Measurements from ENCODE around the gene ECM2. TPM values are rescaled to one million over a fixed set of nuclear protein-coding genes. Genes with fewer than 3 reads are reported as not detected.

Gene ECM2
- total RNA-seq, 1 donor from 2014 or later: 8.2 TPM

DNA sequence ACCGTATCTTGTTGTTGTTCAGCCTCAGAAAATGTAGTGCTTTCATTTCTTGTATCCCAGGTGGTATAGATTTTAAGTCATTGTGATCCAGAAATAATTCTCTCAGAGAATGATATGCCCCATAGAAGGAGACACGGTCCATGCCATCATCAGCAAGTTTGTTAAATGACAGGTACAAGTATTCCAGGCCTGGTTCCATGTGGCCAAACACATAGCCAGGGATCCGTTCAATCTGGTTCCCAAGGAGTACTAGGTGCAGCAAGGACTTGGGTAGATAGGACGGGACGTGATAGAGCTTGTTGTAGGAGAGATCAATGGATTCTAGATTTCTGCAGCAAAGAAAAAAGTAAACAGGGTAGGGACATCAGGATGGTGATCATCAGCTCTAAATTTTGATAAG is 35.1 kb downstream of the ECM2 start:
- no peak for DNase-seq (ENCODE audit: low spot score)

DNA sequence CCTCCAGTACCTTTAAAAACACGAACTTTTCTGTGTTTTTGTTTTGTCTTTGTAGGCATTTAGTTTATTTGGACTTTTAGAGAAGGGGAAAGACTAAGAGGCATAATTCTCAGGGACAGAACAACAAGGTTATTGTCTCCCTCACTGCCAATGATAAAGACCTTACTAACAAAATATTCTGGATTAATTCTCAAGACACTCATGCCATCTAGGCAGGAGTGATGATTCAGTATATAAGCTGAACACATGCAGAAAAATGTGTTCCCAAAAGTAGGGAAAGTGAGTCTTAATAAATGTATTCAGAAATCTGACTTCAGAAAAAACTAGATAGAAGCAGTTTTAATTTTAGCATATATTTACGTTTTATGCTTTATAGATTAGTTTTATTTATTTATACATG is 36.1 kb downstream of the ECM2 start:
- DNase-seq (ENCODE audit: low spot score): no peak

DNA sequence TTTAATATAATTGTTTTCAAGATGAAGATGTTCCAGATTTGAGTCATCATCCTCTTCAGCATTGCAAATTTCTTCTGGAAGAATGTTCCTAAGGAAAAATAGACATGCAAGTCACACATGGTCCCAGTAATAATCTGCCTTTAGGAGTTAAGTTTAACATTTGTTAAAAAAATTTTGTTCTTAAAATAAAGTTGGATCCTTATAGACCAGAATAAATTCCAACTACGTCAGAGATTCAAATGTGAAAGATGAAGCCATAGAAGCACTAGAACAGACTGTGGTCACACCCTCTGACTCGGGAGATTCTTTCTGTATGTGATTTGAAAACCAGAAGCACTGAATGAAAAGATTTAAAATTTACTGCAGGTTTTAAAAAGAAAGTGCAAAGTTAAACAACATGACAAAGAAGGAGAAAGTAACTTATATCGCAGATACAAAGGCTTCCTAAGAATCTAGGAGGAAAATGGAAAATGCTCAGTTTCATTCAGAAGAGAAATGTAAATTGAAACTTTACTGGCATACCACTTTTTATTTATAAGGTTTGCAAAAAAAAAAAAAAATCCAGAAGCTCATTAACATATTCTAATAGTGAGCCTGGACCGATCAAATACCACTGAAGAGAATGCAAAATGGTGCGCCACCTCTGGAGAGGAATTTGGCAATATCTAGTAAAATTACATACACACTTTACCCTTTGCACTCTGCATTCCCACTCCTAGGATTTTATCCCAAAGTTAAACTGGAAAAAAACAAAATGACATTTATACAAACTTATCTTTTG is 39.2 kb downstream of the ECM2 start:
- no peak for DNase-seq (ENCODE audit: low spot score)

DNA sequence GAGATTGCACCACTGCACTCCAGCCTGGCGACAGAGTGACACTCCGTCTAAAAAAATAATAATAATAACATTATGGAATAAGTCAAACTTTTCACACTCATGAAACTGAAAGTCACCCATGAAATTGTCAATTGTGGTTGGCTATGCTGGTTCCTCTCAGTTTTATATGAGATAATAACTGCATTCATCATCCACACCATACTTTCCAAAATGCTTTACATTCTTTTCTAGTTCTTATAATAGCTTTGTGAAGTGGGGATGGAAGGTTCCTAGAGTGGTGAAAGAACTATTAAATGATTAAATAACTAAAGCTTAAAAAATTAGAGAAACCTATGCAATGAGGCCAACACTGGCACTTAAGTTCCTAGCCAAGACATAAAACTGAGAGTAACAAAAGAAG is 40.9 kb downstream of the ECM2 start:
- DNase-seq (ENCODE audit: low spot score): no peak

DNA sequence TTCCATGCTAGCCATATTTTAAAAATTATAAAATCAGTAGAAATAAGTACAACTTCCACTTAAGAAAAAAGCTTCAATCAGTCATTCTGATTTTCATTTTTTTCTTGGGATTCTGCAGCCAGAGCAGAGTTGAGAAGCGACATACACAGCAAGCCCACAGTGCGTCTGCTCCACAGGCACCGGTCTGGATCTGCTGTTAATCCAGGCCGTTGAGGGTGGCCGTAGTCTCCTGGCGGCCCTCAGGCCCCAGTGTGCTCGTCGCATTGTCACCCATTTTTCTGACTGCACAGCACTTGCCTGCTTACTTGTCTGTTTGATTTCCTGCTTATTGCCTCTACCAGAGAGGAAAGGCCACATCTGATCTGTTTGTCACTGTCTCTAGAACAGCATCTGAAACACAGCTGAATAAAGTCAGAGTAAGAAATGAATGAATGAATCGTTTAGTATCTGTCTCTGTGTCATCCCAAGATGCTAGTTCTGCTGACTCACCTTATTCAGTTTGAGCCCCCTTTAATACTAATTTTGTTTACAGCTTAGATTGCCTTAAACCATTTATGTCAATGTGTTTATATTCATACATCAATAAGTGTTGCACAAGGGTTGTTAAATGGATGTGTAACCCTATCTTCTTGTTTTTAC is 41.9 kb downstream of the ECM2 start:
- no peak for DNase-seq (ENCODE audit: low spot score)

DNA sequence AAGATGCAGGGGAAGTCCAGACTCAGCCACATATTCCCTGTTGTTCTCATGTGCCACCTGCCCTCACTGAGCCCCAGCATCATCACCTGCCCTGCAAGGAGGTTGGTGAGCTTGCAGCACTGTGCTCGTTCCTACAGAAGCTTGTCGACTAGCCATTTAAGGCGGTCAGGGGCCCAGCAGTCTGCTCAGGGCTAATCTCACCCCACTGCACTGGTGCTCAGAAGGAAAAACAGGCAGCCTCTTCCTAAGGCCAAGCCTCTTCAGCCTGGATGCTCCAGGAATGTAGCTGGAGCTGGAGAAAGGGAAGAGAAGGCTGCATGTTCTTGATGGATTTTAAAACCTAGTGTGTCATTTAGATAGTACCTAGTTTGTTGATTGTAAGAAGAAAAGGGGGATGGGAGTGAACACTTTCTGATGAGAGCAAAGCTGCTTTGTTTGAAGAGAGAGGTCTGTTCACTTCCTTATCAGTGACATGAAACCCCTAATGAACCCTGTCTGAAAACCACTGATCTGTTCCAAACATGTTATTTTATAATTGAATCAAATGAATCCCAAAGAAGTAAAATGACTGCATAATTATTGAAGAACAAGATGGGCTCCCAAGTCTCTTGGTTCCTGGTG is 42.9 kb downstream of the ECM2 start:
- DNase-seq (ENCODE audit: low spot score): no peak

DNA sequence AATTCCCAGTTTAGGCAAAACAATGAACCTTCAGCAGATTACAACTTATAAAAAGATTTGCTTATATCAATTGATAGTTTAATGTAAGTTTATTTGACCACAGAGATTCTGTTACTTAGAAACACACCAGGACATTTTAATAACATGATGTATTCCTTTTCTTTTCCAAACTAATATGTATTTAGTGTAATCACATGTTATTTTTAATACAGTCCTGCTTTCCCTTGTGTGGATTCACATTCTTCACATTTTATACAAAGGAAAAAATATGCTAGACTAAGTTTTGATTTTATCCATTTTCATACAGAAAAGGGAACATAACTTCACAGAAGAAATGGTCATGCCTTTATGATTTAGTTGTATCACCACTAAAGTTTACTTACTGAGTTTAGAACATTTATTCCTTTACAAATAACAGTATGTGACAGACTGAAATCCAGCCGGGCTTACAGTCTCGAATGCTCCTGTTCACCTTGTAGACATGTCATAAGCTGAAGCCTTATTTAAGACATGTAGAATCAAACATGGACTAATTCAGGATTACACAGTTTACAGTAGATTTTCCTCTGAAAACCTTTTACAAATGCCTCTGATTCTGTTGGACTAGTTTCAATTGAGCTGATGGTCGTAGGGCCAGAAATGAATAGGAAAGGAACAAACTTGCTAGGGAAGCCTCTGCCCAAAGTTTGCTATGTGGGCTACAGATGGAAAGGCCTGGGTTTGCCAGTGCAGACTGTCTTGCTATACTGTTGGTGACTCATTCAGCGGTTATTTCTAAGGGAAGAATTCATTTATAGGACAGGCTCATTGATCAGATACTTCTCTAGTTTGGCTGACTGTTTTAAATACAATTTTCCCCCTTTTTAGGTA is 46.9 kb downstream of the ECM2 start:
- no peak for DNase-seq (ENCODE audit: low spot score)

DNA sequence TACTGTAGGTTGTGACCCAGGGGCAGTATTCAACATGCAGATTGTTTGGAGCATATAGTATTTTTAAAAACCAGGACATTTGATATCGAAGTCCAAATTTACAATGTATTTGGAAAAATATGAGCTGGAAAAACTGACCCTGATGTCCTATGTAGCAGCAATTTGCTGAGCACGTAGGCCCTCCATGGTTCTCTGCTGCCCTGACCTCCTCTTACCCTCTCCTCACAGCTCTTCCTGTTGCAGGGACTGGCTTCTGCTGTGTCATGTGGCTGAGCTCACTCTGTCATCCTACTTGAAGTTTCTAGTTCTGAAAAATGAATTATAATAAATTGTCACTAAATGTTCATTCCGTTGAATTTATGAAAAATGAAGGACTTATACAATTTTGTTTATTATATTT is 49.4 kb downstream of the ECM2 start:
- no peak for DNase-seq (ENCODE audit: low spot score)

DNA sequence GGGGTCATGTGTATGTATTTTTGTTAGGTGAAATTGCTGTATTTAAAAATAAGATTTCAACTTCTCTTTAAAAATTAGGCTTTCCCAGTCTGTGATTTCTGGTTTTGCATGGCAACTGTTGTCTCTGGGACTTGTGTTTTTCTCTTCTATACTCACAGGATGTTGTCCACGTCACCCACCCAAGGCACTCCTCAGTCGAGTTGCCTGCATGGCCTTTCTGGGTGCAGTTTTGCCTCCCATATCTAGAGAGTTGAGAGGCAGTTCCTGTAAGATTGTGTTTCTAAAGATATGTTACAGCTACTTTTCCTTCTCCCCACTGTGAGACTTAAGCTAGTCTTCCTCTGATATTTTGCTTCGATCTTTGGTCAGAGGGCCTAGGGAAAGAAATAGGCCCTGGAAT is 51.2 kb downstream of the ECM2 start:
- DNase-seq (ENCODE audit: low spot score): no peak

DNA sequence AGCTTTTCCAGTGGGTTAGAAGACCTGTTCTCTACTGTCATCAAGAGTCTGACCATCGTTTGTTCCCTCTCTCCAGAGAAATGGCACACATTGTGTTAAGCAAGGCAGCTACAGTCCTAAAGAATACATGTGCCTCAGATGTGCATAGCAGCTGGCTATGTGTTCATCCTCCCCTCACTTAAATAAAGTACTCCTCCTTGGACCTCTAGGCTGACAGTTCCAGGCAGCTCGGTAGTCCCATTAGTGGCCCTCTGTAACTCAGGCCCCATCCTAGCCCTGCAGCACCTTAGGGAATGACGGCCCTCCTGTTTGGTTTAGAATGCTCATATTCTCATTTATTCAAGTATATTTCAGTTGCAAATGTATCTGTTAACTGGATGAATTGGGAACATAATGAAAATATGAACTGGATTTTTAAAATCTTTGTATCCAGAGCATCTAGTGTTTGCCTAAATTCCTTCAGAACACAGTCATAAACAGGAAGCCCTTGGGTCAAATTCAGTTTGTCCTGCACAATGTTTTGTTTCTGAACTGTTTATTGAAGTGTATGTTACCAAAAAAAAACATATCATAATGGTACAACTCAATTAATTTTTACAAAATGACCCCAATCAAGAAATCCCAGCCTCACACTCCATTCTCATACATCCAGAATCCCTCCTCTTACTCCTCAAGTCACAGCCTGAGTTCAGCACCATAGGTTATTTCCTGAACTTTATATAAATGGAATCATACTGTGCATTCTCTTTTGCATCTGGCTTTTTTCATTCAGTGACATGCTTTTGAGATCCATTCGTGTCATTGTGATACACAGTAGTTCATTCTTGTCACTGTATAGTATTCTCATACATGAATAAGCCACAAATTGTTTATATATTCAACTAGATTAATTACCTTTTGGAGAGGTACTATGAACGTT is 51.9 kb downstream of the ECM2 start:
- DNase-seq (ENCODE audit: low spot score): no peak

DNA sequence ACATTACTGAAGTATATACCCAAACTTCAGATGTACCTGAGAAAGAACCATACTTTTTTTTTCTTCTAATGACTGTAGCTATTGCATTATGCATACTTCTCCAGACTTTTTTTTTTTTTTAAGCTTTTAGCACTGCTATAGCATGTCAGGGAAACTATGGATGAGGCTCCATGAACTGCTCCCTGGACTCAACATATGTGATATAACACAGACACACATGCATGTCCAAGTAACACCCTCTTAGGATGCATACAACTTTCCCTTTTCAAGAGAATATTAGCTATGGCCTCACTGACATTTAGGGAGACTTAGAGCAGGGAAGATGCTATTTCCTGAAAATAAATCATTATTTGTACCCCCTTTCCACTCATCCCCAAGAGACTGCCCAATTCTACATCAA is 53.0 kb downstream of the ECM2 start:
- DNase-seq (ENCODE audit: low spot score): no peak

DNA sequence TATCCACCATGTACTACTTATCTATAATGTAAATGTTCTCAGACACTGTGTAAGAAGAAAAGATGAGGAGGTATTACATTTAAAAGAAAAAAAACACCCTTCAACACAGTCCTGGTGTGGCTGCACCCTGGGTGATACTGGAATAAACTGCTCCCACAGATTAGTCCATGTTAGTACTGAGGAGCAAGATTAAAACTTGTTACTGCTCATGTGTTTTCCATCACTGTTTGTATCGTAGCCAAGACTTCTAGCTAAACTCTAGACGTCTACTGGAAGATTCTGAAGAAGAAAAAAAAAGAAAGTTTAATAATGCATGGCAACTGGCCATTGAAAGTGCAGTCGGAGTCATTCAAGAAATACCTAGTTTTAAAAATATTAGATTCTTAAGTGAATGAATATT is 53.5 kb downstream of the ECM2 start, which contains the start of gene ASPN:
ASPN (minus strand) TSS at position 178 of the 400 bp plus-strand sequence.
- no peak for DNase-seq (ENCODE audit: low spot score)

DNA sequence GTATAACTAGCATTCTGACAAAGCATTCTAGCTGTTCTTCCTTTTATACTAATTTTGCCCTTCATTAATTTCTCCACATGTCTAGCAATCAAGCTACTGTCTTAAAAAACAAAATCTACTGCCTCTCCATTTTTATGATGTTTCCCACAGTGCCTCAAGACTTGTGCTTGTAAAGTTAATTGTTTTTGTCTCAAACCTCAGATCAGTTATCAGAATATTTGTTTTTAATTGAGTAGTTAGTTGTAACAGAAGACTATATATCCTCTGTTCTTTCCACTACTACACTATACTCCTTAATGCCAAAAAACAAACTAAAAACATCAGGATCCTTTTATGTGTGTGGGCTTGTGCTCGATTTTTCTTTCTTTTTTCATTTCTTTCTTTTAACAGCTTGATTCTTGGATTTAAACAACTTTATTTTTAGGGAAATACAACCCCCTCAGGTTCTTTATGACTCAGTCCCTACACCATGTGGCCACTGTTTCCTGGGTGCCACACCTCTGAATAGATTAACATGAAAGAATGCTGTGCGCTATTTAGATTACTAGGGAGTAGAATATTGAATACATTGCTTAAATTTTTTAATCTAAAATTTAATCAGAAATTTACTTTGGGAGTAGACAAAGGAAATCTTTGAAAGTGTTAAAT is 54.7 kb downstream of the ECM2 start:
- DNase-seq (ENCODE audit: low spot score): no peak

DNA sequence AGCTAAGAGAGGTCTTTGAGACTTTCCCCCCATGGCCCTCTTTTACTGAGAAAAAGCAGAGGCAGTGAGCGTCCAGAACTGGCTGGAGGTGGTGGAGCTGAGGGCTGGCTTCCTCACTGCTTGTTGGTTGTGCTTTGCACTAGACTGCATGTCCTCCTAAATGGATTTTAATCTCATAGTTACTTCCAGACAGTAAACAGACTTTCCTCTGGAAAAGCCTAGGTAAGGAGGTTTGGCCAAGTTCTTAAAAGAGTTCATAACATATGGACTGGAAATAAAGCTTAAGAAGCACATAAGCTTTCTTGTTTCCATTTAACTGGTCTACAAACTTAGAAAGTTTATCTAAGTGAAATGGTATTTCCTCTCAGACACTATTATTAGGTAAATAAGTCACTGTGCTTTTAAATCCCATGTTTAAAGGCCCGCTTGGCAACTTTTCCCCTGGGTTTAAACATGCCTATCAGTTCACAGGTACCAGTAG is 55.5 kb downstream of the ECM2 start:
- no peak for DNase-seq (ENCODE audit: low spot score)

DNA sequence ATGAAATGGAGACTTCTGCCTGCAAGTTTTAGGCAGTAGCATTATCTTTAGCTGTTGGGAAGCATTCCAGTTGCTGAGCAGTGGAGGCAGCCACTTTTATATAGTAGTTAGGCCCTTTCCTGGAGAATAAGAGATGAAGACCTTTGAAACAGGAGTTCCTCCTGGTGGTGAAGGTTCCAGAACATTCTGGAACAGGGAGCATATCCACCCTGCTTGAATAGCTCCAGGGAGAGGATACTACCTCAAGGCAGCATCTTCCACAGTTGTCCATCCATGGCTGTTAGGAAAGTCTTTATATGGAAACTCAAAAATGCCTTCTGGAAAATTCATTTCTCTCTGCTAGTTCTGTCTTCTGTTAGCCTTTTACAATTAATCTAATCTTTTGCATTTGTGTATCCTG is 56.4 kb downstream of the ECM2 start:
- no peak for DNase-seq (ENCODE audit: low spot score)

DNA sequence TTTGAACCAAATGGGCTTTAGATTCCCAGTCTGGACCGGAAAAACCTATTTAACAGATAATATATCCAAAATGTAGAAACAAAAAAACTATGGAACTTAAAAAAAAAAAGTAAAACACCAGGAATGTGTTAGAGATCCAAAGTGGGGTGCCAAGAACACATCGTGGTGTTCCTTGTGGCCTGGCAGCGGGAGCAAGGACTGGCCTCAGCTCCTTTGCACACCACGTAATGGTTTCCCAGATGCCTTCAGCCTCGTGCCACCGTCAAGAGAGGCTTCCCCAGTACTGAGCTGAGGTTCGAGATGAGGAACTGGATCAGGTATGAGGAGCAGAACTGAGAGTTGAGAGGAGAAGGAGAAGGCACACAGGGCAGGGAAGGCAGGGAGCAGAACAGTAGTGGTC is 57.0 kb downstream of the ECM2 start:
- DNase-seq (ENCODE audit: low spot score): no peak

DNA sequence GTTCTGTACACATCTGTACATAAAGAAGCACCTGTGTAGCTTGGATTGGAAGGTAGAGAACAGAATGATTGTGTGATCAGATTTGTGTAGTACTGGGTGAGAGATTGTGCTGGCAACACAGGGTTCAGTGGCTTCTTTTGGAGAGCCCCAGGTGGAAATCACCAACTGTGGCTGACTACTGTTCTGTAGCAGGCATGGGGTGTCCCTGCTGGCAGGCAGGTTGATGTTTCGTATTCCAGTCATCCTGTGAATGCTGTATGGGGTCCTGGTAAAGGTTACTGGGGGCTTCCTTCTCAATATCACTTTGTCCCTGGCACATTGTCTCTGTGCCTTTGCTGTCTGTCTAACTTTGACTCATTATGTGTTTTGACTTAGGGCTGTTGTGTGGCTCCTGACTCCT is 58.8 kb downstream of the ECM2 start:
- DNase-seq (ENCODE audit: low spot score): no peak

DNA sequence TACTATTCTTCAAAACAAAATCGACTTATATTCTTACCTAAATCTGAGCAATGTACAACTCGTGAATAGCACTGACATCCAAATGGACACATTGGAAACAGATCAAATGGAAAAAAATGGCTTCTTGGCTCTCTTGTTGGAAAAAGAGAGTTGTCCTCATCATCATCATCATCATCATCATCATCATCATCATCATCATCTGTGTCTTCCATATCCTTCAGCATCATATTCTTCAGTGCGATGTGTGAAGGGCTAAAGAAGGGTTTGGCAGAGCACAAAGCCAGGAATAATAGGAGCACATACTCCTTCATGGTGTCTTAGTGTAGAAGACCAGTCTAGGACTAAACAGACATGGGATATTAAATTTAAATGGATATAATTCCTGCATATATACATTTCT is 61.2 kb downstream of the ECM2 start:
- DNase-seq (ENCODE audit: low spot score): no peak

DNA sequence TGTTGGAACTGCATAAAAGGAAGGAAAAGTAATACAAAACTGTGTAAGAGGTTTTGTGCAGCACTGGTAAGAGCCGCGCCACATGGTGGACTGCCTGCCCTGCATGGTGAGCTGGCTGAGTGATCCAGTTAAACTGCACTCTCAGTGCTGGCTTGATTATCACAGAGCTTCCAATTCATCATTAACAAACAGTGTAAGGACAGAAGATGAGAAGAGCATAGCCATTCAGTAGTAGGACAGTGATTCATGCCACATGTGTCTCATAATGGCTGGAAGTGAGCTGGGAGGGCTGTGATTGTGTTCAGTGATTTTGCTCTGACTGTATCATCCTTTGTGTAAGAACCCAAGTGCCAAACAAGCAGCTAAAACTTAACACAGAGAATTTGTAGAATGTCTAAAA is 67.6 kb downstream of the ECM2 start:
- DNase-seq (ENCODE audit: low spot score): no peak

DNA sequence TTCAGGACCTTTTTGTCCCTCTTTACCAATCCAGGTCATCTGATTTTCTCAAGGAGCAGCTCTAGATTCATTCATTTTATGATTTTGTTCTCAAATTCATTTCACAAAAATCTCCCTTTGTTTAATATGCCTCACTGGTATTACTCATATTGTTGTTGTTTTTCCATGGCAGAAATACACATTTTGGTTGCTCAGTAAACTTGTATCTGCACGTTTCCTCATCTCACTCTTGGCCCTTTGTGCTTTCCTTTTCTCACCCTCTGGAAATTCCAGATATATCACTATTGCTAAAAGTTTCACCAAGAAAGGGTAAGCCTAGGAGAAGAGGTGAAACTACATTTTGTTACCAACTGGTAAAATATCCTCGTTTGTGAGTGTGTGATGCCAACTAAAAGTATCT is 68.3 kb downstream of the ECM2 start:
- DNase-seq (ENCODE audit: low spot score): no peak

Measured in mucosa of gallbladder (tissue), 1 donor.